Large intestine (tissue), 3 donors: Measurements from ENCODE around the gene KLHL36. TPM values are rescaled to one million over a fixed set of nuclear protein-coding genes. Genes with fewer than 3 reads are reported as not detected.
A peak's percentile ranks its signal among the peaks of the same experiment; 100 is the strongest.

ENCODE experiments used
- DNase-seq, 2 donors: peaks; one replicate each; pipeline versions ENCODE4 v3.0.0 to v3.0.0-alpha.2; 2013
- H3K27ac ChIP-seq: one replicate; pipeline ENCODE4 v1.5.1; 2013; ENCODE audit warnings: low read length
- H3K27me3 ChIP-seq: 2 replicates; pipeline ENCODE4 v1.6.1; 2013; ENCODE audit warnings: low read length; ENCODE audit not compliant: control insufficient read depth, insufficient read depth
- H3K36me3 ChIP-seq: 2 replicates; pipeline ENCODE4 v1.6.1; 2013; ENCODE audit warnings: low read length; ENCODE audit not compliant: control insufficient read depth, insufficient read depth
- H3K4me1 ChIP-seq: one replicate; pipeline ENCODE4 v1.6.1; 2013; ENCODE audit warnings: low read length; ENCODE audit not compliant: control insufficient read depth, insufficient read depth
- H3K4me3 ChIP-seq: one replicate; pipeline ENCODE4 v1.5.1; 2013; ENCODE audit warnings: low read length
- H3K9me3 ChIP-seq: one replicate; pipeline ENCODE4 v1.6.1; 2013; ENCODE audit warnings: mild to moderate bottlenecking, low read depth, low read length, moderate library complexity; ENCODE audit not compliant: control insufficient read depth
- WGBS: methylation state at CpG from one replicate; pipeline ENCODE4 v1.1.5; 2013; ENCODE audit warnings: low lambda C conversion rate; ENCODE audit not compliant: insufficient coverage; 5-methylcytosine and 5-hydroxymethylcytosine counted together
- polyA plus RNA-seq: library from polyadenylated mRNA; unstranded; fragments of 120-200 nt; gene quantifications from one replicate; pipeline ENCODE4 v1.2.1, GENCODE V29; 2013

KLHL36 gene
- polyA plus RNA-seq, 1 donor: 32.8 TPM

DNA sequence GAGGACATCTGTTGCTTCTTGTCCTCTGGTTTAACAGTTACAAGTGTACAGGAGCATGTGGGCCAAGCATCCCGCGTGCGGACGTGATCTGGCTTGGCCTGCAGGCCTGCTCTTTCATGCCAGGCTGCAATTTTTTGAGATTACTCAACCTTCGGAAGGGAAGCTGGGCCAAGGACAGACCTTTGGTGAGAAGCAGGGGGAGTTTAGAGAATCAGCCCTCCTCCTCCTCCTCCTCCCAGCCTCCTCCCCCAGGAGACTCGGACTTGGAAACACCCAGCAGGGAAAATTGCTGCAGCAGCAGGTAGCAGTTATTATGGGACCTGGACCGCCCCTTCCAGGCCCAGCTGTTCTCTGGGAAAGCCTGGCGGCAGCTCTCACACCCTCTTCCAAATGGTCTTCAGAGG is 5.1 kb upstream of the KLHL36 start:
- WGBS: no CpG with 5 or more reads among the region's 8 CpGs
- no peak overlapping the region for H3K4me3 ChIP-seq
- DNase-seq: peak; percentile 16 to 28
- H3K4me1 ChIP-seq: peaks cover 6% of the 10 kb centered on the region
- H3K9me3 ChIP-seq: no peaks in the 10 kb centered on the region
- no peaks in the 10 kb centered on the region for H3K36me3 ChIP-seq
- no peak overlapping the region for H3K27ac ChIP-seq
- peaks cover 3% of the 10 kb centered on the region for H3K27me3 ChIP-seq

DNA sequence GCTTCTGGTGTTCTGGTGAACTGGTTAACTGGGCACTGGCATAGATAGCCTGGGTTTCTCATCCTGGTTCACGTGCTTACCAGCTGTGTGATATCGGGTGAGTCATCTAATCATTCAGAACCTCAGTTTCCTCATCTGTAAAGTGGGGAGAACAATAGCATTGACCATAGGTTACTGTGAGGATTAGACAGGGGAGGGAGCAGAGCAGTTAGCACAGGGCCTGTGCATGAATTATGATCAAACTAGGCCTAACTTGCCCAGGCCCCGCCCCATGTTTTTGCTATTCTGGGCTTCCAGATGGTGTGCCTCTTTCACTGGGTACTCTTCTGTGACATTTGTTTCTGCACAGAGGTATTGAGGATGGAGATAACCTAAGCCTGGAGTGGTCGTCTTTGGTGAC is 4.6 kb upstream of the KLHL36 start:
- Histone ChIP-seq H3K4me1 (peaks cover 6% of the 10 kb centered on the region), H3K4me3 (no peak overlapping the region), H3K9me3 (no peaks in the 10 kb centered on the region), H3K36me3 (no peaks in the 10 kb centered on the region), H3K27ac (no peak overlapping the region), H3K27me3 (peaks cover 3% of the 10 kb centered on the region)
- no peak for DNase-seq
- WGBS: 100% methylated on average over 2 of the region's 4 CpGs

DNA sequence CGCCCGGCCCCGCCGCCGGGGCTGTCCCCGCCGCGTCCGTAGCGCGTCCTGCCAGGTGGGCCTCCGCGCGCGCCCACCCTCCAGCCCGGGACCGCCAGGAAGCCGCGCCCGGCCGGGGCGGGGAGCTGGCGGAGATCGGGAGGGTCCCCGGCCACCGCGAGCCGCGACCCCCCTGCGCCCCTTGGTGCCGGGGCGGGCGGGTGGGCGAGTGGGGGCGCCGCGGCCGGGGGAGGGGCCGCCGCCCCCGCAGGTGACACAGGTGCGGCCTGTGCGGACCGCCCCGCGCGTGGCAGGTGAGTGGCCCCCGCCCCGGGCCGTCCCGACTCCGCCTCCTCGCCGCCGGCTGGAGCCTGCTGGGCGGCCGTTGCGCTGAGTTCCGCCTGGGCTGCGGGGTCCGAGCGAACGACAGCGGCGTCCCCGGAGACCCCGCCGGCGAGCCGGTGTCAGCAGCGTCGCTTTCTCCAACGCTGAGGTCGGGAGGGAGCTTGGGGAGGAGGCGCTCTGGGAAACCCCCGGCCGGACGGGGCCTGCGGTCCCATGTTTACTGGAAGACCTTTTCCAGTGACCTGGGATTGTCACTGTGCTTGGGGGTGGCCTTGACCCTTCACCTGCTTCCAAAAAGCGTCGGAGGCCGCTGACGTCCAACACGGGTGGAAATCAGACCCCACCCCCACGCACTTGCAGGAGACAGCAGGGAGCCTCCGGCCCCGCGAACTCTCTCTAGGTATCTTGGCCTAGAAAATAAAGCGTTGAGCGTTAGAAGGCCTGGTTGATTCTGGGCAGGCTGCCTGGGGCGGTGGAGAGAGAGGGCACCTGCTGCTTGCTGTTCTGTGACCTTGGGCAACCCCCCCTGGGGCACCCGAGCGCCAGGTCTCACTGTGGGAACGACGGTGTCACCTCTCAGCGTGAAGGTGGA is 542 bp downstream of the KLHL36 start:
- DNase-seq: peak; percentile 28 to 62
- H3K4me1 ChIP-seq: peaks cover 8% of the 10 kb centered on the region
- peaks cover 3% of the 10 kb centered on the region for H3K27me3 ChIP-seq
- peaks cover 26% of the 10 kb centered on the region for H3K36me3 ChIP-seq
- no CpG with 5 or more reads among the region's 96 CpGs for WGBS
- no peaks in the 10 kb centered on the region for H3K9me3 ChIP-seq
- peak overlapping the region; percentile 73 for H3K4me3 ChIP-seq
- no peak overlapping the region for H3K27ac ChIP-seq

DNA sequence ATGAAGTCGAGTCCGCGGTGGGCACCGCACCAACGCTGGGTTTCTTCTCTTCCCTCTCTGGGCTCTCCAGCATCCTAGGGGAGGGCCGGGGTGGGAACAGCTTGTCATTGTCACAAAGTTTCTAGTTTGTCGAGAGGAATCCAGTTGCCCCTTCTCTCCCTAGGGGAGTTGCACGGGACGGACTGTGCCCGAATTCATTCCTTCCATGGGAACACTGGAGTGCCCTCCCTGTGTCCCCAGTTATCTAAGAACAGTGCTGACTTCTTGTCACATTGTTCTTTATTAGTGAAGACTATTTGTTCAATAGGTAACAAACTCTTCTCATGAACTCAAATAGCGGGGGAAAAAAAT is 1.2 kb downstream of the KLHL36 start:
- H3K4me1 ChIP-seq: peaks cover 8% of the 10 kb centered on the region
- peaks cover 3% of the 10 kb centered on the region for H3K27me3 ChIP-seq
- peak overlapping the region; percentile 73 for H3K4me3 ChIP-seq
- H3K9me3 ChIP-seq: no peaks in the 10 kb centered on the region
- no peak overlapping the region for H3K27ac ChIP-seq
- no CpG with 5 or more reads among the region's 11 CpGs for WGBS
- peaks cover 31% of the 10 kb centered on the region for H3K36me3 ChIP-seq
- peak in 1 of 2 donors; percentile 21 for DNase-seq

DNA sequence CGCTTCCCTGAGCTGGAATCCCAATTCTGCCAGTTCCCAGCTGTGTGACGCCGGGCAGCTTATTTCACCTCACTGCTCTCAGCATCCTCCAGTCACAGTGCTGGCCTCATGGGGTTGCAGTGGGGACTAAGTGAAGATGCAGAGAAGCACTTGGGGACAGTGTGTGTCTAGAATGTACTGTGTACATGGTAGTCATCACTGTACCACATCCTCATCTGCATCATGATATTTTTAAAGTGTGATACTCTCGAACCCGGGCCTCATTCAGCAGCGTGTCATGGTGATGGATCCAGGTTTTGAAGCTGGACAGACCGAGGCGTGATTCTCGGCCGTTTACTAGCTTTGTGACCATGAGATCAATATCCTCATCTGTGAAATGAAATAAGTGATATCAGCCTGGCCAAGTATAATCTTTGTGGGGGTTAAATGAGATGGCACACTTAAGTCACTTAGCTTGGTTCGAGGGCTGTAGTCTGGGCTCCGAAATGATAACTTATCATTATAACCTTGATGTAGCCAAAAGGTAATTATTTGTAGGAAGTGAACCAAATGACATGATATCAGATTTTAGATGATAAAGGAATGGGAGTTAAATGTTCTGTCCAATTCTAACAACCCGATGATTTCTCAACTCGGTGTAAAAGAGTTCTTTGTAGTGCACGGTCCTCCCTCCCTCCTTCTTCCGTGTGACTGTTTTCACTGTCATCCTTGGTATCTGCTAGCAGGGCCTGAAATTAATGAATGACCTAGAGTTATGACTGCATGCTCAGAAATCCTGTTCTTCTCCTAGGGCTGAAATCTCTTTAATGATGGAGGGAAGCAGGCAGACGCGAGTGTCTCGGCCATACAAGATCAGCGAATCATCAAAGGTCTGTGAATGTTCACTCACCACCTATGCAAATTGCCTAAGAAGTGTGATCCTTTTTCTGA is 2.0 kb downstream of the KLHL36 start:
- Histone ChIP-seq H3K27ac (no peak overlapping the region), H3K36me3 (peaks cover 37% of the 10 kb centered on the region), H3K27me3 (peaks cover 3% of the 10 kb centered on the region), H3K4me1 (peaks cover 8% of the 10 kb centered on the region), H3K9me3 (no peaks in the 10 kb centered on the region), H3K4me3 (no peak overlapping the region)
- DNase-seq: peak in 1 of 2 donors; percentile 11
- WGBS: 84% methylated on average over 5 of the region's 20 CpGs

DNA sequence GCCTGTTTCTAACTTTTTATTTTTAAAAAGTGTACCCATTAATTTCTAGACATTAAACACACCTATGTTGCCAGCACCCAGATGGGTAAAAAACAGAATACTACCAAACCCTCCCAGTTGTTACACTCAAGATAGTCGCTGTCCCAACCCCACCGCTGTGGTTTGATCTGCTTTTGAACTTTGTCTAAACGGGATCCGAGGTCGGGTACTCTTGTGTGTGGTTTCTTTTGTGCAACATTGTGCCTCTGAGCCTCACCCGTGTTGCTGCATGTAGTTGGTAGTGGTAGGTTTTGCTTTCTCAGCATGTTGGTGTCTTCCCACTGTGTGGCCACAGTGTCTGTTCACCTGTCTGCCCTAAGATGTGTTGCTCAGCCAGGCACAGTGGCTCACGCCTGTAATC is 4.3 kb downstream of the KLHL36 start:
- no CpG with 5 or more reads among the region's 7 CpGs for WGBS
- no peak for DNase-seq

DNA sequence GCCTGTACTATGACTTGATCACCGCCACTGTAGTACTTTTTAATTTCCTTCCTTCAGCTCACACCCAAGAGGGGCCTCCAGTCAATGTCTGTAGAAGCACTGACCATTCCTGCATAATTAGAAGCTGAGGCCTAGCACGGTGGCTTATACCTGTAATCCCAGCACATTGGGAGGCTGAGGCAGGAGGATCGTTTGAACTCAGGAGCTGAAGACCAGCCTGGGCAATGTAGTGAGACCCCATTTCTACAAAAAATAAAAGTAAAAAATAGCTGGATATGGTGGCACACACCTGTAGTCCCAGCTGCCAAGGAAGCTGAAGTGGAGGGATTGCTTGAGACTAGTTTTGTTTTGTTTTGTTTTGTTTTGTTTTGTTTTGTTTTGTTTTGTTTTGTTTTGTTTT is 5.9 kb downstream of the KLHL36 start:
- H3K4me1 ChIP-seq: peaks cover 2% of the 10 kb centered on the region
- no peaks in the 10 kb centered on the region for H3K27me3 ChIP-seq
- no CpG with 5 or more reads among the region's 3 CpGs for WGBS
- no peak overlapping the region for H3K27ac ChIP-seq
- no peak for DNase-seq
- peaks cover 9% of the 10 kb centered on the region for H3K9me3 ChIP-seq
- no peak overlapping the region for H3K4me3 ChIP-seq
- peaks cover 63% of the 10 kb centered on the region for H3K36me3 ChIP-seq

More for the DNA sequence above, 4.3 kb downstream of the KLHL36 start:
- Histone ChIP-seq H3K36me3 (peaks cover 46% of the 10 kb centered on the region), H3K9me3 (peaks cover 8% of the 10 kb centered on the region), H3K27ac (no peak overlapping the region), H3K4me1 (peaks cover 6% of the 10 kb centered on the region), H3K4me3 (no peak overlapping the region), H3K27me3 (no peaks in the 10 kb centered on the region)

DNA sequence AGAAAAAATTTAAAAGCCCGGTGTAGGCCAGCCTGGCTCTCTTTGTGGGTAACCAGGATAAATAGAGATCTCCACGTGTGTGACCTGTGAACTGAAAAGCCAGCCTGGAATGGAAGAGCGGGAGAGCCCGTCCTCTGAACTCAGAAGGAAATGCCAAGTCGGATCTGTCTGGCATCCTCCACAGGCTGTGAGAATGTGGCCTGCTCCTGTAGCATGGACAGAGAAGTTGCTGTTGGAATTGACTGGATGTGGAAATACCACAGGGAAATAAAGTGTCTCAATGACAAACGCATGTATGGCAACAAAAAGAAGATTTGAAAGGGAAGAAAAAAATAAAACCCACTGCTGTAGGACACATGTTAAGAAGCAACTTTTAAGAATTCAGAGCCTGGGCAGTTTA is 6.7 kb downstream of the KLHL36 start:
- H3K27me3 ChIP-seq: no peaks in the 10 kb centered on the region
- peaks cover 9% of the 10 kb centered on the region for H3K9me3 ChIP-seq
- no peak for DNase-seq
- no peak overlapping the region for H3K4me3 ChIP-seq
- H3K36me3 ChIP-seq: peaks cover 70% of the 10 kb centered on the region
- WGBS: 100% methylated on average over 1 of the region's 6 CpGs
- peaks cover 2% of the 10 kb centered on the region for H3K4me1 ChIP-seq
- H3K27ac ChIP-seq: no peak overlapping the region

DNA sequence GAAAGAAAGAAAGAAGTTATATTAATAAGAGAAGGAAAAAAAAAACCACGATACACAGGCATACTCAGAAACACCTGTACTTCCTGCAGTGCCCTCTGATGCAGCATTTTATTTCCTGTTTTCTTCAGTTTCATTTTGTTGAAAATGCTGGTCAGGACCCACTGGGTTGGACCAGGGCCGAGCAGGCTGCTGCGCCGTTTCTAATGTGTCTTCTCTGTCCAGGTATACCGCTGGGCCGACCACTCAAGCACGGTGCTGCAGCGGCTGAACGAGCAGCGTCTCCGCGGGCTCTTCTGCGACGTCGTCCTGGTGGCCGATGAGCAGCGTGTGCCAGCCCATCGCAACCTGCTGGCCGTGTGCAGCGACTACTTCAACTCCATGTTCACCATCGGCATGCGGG is 8.3 kb downstream of the KLHL36 start:
- Histone ChIP-seq H3K27me3 (no peaks in the 10 kb centered on the region), H3K4me1 (no peaks in the 10 kb centered on the region), H3K36me3 (peaks cover 76% of the 10 kb centered on the region), H3K27ac (no peak overlapping the region), H3K4me3 (no peak overlapping the region), H3K9me3 (peaks cover 11% of the 10 kb centered on the region)
- WGBS: no CpG with 5 or more reads among the region's 22 CpGs
- DNase-seq: no peak

DNA sequence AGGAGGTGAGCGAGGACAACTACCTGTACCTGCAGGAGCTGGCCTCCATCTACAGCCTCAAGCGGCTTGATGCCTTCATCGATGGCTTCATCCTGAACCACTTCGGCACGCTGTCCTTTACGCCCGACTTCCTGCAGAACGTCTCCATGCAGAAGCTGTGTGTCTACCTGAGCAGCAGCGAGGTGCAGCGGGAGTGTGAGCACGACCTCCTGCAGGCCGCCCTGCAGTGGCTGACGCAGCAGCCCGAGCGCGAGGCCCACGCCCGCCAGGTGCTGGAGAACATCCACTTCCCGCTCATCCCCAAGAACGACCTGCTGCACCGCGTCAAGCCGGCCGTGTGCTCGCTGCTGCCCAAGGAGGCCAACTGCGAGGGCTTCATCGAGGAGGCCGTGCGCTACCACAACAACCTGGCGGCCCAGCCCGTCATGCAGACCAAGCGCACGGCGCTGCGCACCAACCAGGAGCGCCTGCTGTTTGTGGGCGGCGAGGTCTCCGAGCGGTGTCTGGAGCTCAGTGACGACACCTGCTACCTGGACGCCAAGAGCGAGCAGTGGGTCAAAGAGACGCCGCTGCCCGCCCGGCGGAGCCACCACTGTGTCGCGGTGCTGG is 9.0 kb downstream of the KLHL36 start:
- H3K4me1 ChIP-seq: no peaks in the 10 kb centered on the region
- WGBS: no CpG with 5 or more reads among the region's 50 CpGs
- H3K27ac ChIP-seq: no peak overlapping the region
- H3K9me3 ChIP-seq: peaks cover 14% of the 10 kb centered on the region
- H3K36me3 ChIP-seq: peaks cover 79% of the 10 kb centered on the region
- no peaks in the 10 kb centered on the region for H3K27me3 ChIP-seq
- no peak overlapping the region for H3K4me3 ChIP-seq
- no peak for DNase-seq
